Glutamatergic neuron (in vitro differentiated cells): Measurements from ENCODE around the gene ARHGEF2. TPM values are rescaled to one million over a fixed set of nuclear protein-coding genes. Genes with fewer than 3 reads are reported as not detected.

Experiments
- DNase-seq: peaks from one replicate; pipeline ENCODE4 v3.0.0; 2022
- H3K27ac Mint-ChIP-seq: one replicate; pipeline ENCODE4 v1.8.0; 2020; ENCODE audit warnings: mild to moderate bottlenecking, mixed read lengths, inconsistent platforms; ENCODE audit not compliant: unreplicated experiment
- H3K27me3 Mint-ChIP-seq: one replicate; pipeline ENCODE4 v1.8.0; 2020; ENCODE audit warnings: mild to moderate bottlenecking, moderate library complexity, mixed read lengths, inconsistent platforms; ENCODE audit not compliant: unreplicated experiment
- H3K36me3 Mint-ChIP-seq: one replicate; pipeline ENCODE4 v1.8.0; 2020; ENCODE audit warnings: mild to moderate bottlenecking, mixed read lengths, inconsistent platforms; ENCODE audit not compliant: unreplicated experiment
- H3K4me1 Mint-ChIP-seq: one replicate; pipeline ENCODE4 v1.8.0; 2020; ENCODE audit warnings: mild to moderate bottlenecking, low read depth, mixed read lengths, inconsistent platforms; ENCODE audit not compliant: unreplicated experiment
- H3K4me3 Mint-ChIP-seq: one replicate; pipeline ENCODE4 v1.8.0; 2020; ENCODE audit warnings: mild to moderate bottlenecking, mixed read lengths, inconsistent platforms; ENCODE audit not compliant: unreplicated experiment
- H3K9me3 Mint-ChIP-seq: one replicate; pipeline ENCODE4 v1.8.0; 2020; ENCODE audit warnings: mild to moderate bottlenecking, moderate library complexity, mixed read lengths, inconsistent platforms; ENCODE audit not compliant: unreplicated experiment
- total RNA-seq: library from RNA; stranded (reverse); fragmentation: NEBNext Ultra II Directional; extraction: Animal tissue kit (Norgen Biotek cat#: 25700); gene quantifications from one replicate; pipeline ENCODE4 v1.2.1, GENCODE V29; 2021; ENCODE audit not compliant: unreplicated experiment
- TF ChIP-seq, protein P1 (sequence below): fragments of 200-600 bp; sonication (generic); IDR thresholded peaks from one replicate; pipeline ENCODE4 v1.5.0; 2021; ENCODE audit not compliant: partially characterized antibody, unreplicated experiment

The ARHGEF2 gene
- total RNA-seq, 1 donor from 2014 or later, result 222 TPM

DNA sequence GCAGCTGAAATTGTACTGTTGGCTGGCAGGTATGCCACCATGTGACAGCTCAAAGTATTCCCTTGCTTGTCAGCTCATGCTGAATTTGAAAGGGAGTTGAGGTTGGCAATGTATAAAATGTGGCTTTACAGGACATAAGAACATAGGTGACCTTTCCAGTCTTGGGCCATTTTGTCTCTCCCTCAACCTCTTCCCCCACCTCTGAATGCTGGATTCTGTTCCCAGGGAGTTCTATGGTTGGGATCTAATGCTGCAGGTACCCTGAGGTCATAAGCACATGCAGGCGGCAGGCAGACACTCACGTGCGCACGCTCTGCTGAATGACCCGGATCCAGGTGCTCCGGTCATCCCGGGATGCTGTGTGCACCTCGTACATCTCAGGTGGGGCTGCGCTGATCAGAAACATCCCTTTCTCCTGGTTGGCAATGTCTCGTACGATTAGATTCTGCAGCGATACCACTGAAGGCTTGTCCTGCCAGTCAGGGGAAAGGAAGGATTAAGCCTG, 20.9 kb downstream of the ARHGEF2 start:
- Mint-ChIP-seq H3K4me3 (no peak overlapping the region), H3K27ac (no peak overlapping the region), H3K4me1 (peaks cover 2% of the 10 kb centered on the region), H3K9me3 (peaks cover 4% of the 10 kb centered on the region), H3K36me3 (no peaks in the 10 kb centered on the region), H3K27me3 (no peaks in the 10 kb centered on the region)
- DNase-seq, result no peak
- TF ChIP-seq, protein P1, sequence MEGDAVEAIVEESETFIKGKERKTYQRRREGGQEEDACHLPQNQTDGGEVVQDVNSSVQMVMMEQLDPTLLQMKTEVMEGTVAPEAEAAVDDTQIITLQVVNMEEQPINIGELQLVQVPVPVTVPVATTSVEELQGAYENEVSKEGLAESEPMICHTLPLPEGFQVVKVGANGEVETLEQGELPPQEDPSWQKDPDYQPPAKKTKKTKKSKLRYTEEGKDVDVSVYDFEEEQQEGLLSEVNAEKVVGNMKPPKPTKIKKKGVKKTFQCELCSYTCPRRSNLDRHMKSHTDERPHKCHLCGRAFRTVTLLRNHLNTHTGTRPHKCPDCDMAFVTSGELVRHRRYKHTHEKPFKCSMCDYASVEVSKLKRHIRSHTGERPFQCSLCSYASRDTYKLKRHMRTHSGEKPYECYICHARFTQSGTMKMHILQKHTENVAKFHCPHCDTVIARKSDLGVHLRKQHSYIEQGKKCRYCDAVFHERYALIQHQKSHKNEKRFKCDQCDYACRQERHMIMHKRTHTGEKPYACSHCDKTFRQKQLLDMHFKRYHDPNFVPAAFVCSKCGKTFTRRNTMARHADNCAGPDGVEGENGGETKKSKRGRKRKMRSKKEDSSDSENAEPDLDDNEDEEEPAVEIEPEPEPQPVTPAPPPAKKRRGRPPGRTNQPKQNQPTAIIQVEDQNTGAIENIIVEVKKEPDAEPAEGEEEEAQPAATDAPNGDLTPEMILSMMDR, result no peak

DNA sequence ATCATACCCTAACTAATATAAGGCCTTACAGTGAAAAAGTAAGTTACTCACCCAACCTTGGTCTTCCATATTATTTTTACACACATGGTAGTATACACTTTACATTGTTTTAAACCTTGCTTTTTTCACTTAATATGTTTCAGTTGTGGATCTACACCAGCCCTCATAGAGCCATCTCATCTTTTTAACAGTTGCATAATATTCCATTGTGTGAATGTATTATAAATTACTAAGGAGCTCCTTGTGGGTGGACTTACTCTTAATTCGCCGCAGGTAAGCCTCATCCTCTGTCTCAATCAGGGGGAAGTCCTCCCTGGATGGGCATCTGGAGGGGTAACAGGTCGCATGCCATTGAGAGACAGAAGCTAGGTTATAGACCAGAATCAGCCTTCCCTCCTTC, 23.7 kb downstream of the ARHGEF2 start:
- H3K9me3 Mint-ChIP-seq, result peaks cover 4% of the 10 kb centered on the region
- H3K36me3 Mint-ChIP-seq, result no peaks in the 10 kb centered on the region
- no peak for DNase-seq
- no peak overlapping the region for H3K27ac Mint-ChIP-seq
- TF ChIP-seq, protein P1, result no peak
- no peak overlapping the region for H3K4me3 Mint-ChIP-seq
- H3K27me3 Mint-ChIP-seq, result no peaks in the 10 kb centered on the region
- H3K4me1 Mint-ChIP-seq, result no peaks in the 10 kb centered on the region

DNA sequence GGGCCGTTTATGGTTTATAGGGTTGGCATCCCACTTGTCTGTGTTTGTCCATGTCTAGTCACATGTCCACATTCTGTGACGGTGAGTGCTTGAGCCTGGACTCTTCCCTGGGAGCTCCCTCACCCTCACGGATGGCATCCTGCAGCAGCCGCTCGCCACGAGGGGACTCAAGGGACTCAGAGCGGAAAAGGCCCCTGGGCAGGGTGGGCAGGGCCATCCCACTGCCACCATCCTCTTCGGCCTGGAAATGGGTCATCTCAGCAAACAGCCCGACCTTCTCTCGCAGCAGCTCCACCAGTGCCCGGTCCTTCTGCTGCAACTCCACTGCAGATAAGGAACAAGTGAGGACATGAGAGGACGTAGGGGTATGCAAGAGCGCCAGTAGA, 25.8 kb downstream of the ARHGEF2 start:
- no peak for DNase-seq
- TF ChIP-seq, protein P1, result no peak
- Mint-ChIP-seq H3K4me1 (no peaks in the 10 kb centered on the region), H3K27me3 (no peaks in the 10 kb centered on the region), H3K4me3 (no peak overlapping the region), H3K27ac (no peak overlapping the region), H3K36me3 (no peaks in the 10 kb centered on the region), H3K9me3 (peaks cover 6% of the 10 kb centered on the region)

DNA sequence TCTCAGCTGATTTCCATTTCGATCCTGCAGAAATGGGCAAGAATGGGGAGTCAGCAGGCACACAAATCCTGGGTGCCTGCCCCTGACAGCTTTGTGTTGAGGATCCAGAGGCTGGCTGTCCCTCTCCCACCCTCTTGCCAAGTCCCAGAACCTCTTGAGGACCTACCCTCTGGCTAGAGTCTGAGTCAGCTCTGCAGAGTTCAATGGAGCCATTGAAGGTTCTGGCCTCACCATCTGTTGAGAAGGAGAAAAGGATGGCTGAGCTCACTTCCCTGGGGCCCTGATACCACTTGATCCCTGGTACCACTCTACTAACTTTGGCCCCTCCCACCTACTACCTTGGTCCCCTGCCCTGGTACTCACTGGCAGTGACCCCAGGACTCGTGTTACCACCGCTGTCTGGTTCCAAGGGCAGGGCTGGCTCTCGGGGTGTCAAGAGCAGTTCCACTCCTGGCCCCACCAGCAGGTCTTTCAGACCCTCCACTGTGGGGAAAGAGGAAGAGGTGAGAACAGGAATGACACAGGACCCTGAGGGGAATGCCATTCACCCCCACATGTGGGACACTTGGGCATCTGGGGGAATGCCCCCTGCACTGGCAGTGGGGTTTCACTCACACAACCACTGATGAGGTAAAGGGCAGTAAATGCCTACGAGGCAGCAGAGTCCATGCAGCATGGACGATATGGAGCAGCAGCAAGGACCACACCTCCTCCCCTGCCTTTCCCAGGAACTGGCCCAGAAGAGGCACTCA, 26.4 kb downstream of the ARHGEF2 start:
- DNase-seq, result no peak
- no peak overlapping the region for H3K27ac Mint-ChIP-seq
- no peaks in the 10 kb centered on the region for H3K4me1 Mint-ChIP-seq
- H3K4me3 Mint-ChIP-seq, result no peak overlapping the region
- no peaks in the 10 kb centered on the region for H3K27me3 Mint-ChIP-seq
- TF ChIP-seq, protein P1, result no peak
- H3K36me3 Mint-ChIP-seq, result no peaks in the 10 kb centered on the region
- H3K9me3 Mint-ChIP-seq, result peaks cover 6% of the 10 kb centered on the region

DNA sequence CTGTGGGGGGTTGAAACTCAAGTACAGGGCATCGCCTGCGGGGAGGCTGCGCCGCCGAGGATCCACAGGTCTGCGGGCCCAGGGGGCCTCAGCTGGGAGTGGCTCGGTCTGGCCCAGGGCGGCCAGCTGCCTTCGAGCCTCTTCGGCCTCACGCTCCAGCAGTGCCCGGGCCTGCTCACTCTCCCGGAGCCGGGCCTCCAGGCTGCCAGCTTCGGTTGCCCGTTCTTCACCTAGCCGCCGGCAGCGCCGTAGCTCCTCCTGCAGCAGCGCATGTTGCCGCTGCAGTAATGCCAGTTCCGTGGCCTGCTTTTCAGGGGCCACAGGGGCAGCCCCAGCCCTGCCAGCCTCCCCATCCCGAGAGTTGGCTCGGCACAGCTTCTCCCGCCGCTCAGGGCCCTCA, 27.5 kb downstream of the ARHGEF2 start:
- Mint-ChIP-seq H3K27me3 (no peaks in the 10 kb centered on the region), H3K9me3 (peaks cover 6% of the 10 kb centered on the region), H3K27ac (no peak overlapping the region), H3K4me1 (no peaks in the 10 kb centered on the region), H3K36me3 (no peaks in the 10 kb centered on the region), H3K4me3 (no peak overlapping the region)
- DNase-seq, result no peak
- TF ChIP-seq, protein P1, result no peak
